A673 (cell line): ENCODE data around the gene DLGAP1.

ENCODE experiments used
- EZH2 ChIP-seq: fragments of 200-600 bp; sonication (generic); IDR thresholded peaks from 2 replicates; pipeline ENCODE4 v1.6.1; 2017; ENCODE audit warnings: borderline replicate concordance, low read depth, mild to moderate bottlenecking, mixed read lengths, antibody characterized with exemption, low read length; ENCODE audit not compliant: poor library complexity, severe bottlenecking
- TF ChIP-seq, protein P1 (sequence below): fragments of 300-800, 200-600 bp; sonication (generic); conservative IDR thresholded peaks from 2 replicates; pipeline ENCODE4 v1.5.1; 2017; ENCODE audit warnings: low read depth, mild to moderate bottlenecking, antibody characterized with exemption, low read length, moderate library complexity, mixed read lengths

DNA sequence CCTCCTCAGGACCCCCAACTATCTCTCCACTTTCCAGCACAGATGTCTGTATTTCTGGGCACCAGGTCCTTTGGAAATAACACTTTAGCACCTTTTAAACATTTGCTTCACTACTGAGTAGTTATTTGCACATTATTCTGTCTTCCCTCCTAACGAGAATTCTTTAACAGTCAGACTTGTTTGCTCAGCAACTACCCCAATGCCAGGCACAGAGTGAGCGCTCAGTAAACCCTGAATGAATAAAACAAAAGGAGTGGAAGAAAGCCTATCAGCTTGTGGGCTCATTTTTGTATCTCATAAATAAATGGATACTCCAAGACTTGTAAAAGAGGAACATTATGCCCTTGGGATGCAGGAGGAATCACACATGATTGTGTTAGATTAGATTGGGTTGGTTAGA is 554.8 kb downstream of the DLGAP1 start:
- TF ChIP-seq, protein P1, sequence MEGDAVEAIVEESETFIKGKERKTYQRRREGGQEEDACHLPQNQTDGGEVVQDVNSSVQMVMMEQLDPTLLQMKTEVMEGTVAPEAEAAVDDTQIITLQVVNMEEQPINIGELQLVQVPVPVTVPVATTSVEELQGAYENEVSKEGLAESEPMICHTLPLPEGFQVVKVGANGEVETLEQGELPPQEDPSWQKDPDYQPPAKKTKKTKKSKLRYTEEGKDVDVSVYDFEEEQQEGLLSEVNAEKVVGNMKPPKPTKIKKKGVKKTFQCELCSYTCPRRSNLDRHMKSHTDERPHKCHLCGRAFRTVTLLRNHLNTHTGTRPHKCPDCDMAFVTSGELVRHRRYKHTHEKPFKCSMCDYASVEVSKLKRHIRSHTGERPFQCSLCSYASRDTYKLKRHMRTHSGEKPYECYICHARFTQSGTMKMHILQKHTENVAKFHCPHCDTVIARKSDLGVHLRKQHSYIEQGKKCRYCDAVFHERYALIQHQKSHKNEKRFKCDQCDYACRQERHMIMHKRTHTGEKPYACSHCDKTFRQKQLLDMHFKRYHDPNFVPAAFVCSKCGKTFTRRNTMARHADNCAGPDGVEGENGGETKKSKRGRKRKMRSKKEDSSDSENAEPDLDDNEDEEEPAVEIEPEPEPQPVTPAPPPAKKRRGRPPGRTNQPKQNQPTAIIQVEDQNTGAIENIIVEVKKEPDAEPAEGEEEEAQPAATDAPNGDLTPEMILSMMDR = no peak
- no peak for TF ChIP-seq EZH2
